Stimulated activated CD4-positive, alpha-beta T cell treated with anti-CD3 and anti-CD28 coated beads, Interleukin-4, amount 100 ng/mL, for 24 hours (primary cell): ENCODE measurements around the gene ZNF519.
"Not testable (repeated sequence)": the region's sequence is repeated elsewhere in the genome, so short reads cannot be mapped to it uniquely, and the experiment has no call there.

Experiments
- DNase-seq: peaks from one replicate; pipeline ENCODE4 v3.0.0-alpha.2; 2020

Gene ZNF519

GRCh38 chr18:14132271-14132700 is at the start of gene ZNF519:
Gene ZNF519 (minus strand): TSS chr18:14132435. CDS start chr18:14132277, 158 bp downstream.
- DNase-seq, result peak; percentile 92

GRCh38 chr18:14179306-14179705 is 47.1 kb upstream of the ZNF519 start:
- no peak for DNase-seq

GRCh38 chr18:14178321-14179196 is 46.3 kb upstream of the ZNF519 start:
- peak; percentile 78 for DNase-seq

GRCh38 chr18:14177540-14178320 is 45.5 kb upstream of the ZNF519 start:
- not testable (repeated sequence) for DNase-seq

- not testable (repeated sequence) for DNase-seq
Observed at GRCh38 chr18:14175404-14175803, 43.2 kb upstream of the ZNF519 start.

DNA sequence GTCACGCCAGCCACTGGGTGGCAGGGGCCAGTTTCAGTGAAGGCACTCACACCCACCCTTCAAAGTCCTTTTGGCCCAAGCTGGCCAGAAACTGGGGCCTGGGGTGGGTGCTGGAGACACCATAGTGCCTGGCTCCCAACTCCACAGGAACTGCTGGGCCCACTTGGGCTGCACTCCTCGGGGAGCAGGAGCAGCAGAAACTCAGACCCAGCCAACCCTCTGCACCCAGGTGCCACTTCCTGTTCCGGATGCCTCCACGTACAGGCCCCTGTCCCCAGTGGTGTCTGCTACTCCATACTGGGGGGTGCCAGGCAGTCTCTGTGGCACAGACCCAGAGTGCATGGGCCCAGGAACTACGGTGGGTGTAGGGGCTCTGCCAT is 42.5 kb upstream of the ZNF519 start:
- no peak for DNase-seq

DNA sequence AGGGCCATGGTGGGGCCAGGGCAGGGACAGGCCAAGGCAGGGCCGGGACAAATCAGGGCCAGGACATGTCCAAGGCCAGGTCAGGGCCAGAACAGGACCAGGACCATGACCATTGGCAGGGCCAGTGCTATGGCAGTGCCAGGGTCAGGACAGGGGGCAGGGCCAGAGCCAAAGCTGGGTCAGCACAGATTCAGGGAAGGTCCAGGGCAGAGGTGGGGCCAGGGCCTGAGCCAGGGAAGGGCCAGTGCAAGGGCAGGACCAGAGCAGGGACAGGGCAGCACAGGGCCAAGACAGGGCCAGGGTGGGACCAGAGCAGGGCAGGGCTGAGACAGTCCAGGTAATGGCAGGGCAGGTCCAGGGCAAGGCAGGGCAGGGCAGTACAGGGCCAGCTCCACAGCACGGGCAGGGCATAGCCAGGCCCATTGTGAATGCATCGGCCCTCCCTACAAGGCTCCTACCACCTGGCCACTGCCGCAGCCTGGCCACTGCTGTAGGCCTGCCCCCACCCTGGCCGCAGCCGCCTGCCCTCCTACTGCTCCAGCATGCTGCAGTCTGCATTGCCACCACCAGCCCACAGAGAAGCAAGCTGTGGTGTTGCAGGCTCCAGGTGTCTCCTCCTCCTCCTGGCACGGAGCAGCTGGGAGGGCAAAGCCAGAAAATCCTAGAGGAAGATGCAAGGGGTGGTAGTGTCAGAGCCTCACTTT is 41.9 kb upstream of the ZNF519 start:
- DNase-seq, result not testable (repeated sequence)

GRCh38 chr18:14173116-14173951 is 41.1 kb upstream of the ZNF519 start:
- not testable (repeated sequence) for DNase-seq

DNA sequence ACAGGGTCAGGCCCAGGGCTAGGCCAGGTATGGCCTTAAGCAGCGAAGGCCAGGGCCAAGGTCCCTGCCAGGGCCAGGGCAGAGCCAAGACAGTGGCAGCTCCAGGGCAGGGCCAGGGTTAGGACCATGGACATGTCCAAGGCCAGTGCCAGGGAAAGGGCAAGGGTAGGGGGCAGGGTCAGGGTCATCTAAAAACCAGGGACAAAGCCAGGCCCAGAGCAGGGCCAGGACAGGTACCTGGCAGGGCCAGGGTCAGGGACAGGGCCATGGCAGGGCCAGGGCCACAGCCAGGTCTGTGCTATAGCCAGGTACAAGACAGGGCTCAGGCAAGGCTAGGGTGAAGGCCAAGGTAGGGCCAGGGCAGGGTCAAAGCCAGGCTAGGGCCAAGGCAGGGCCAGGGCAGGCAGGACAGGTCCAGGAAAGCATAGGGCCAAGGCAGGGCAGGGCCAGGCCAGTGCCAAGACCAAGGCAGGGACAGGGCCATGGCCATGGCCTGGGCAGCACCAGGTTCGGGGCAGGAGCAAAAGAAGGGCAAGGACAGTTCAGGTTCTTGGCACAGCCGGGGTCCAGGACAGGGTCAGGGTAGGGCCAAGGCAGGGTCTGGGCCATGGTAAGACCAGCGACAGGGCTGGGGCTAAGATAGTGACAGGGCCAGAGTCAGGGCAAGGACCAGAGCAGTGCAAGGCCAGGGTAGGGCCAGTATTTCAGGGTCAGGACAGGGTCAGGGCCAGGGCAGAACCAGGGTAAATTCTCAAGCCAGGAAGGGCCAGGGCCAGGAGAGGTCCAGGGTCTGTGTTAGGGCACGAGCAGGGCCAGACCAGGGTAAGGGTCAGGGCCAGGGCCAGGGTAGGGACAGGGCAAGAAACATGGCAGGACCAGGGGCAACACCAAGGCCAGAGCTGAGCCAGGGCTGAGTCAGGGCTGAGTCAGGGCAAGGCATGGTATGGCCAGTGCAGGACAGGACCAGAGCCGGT is 40.2 kb upstream of the ZNF519 start:
- not testable (repeated sequence) for DNase-seq

- DNase-seq, result not testable (repeated sequence)
Observed at GRCh38 chr18:14171301-14172141, 39.3 kb upstream of the ZNF519 start.

GRCh38 chr18:14170367-14171036 is 38.3 kb upstream of the ZNF519 start:
- DNase-seq, result not testable (repeated sequence)

- DNase-seq, result not testable (repeated sequence)
Observed at GRCh38 chr18:14162915-14163314, 30.7 kb upstream of the ZNF519 start.

GRCh38 chr18:14151564-14152113 is 19.4 kb upstream of the ZNF519 start:
- DNase-seq, result not testable (repeated sequence)

DNA sequence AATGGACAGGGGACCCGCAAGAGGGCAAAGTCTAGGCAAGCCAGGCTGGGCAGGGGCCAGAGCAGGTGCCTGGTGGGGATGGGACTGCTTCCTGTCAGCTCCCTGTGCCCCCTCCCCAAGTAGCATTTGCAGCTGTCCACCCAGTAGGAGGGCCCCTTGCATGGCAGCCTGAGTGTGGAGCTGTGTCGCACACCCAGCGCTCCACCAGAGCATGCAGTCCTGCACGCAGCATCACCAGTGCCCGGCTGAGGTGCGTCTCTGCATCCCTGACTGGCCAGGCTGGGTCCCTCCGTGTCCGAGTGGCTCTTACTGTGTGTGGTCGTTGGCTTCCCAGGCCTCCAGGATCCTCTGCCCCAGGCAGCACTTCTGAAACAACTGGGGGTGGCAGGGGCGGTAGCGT is 18.5 kb upstream of the ZNF519 start:
- not testable (repeated sequence) for DNase-seq

GRCh38 chr18:14149916-14150420 is 17.7 kb upstream of the ZNF519 start:
- DNase-seq, result not testable (repeated sequence)

GRCh38 chr18:14149121-14149850 is 17.1 kb upstream of the ZNF519 start:
- not testable (repeated sequence) for DNase-seq

DNA sequence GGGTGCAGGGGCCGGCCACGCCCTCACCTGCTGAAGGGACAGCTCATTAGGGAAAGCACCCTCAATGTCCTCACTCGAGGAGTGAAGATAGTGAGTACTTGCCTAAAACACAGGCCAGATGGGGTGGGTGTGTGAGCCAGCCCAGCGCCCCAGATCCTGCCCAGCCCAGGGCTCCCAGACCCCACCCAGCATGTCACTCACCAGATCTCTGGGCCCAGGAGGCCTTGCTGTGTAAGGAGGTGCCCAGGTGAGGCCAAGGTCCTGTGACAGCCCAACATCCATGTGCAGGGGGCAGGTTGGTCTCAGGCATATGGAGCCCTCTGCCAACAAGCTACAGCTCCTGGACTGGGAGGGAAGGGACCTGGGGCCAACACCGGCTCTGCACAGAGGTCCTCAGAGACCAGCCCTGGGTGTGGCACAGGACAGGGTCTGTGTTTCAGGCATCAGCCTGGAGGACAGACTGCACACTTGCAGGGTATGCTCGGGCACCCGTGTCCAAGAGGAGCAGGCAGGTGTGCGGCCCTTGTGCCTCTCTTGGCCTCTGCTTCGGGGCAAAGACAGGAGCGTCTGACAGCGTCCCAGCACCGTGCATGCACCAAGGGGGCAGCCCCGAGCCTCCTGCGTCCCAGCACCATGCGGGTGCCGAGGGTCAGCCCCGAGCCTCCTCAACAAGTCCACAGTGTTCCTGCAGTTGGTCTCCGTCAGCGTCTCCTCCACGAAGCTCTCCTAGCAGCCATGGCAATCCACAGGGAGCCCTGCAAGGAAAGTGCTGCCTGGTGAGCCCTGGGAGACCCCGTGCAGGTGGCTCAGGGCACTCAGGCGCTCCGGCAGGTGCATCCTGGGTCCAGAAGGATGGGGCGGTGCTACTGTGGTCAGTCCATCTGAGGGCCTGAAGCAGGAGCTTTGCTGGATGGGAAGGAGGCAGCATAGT is 16.0 kb upstream of the ZNF519 start:
- DNase-seq, result not testable (repeated sequence)
